Keratinocyte (primary cell): ENCODE results near the gene GRB2. TPM values are rescaled to one million over a fixed set of nuclear protein-coding genes. Genes with fewer than 3 reads are reported as not detected.

Experiments
- DNase-seq: peaks from one replicate; pipeline ENCODE4 v3.0.0-alpha.2; 2011; ENCODE audit warnings: low read depth, missing footprints, low spot score
- FAIRE-seq: peaks from 2 replicates; lab custom pipeline; 2011; peaks lifted over from hg19 to GRCh38; lab: Jason Lieb, UNC
- H2AFZ ChIP-seq: 2 replicates; pipeline ENCODE4 v1.6.0; 2012; ENCODE audit warnings: low read length, control low read depth, inconsistent platforms; ENCODE audit not compliant: control insufficient read depth
- H3K27ac ChIP-seq: 2 replicates; pipeline ENCODE4 v1.5.1; 2011; ENCODE audit warnings: low read length; ENCODE audit not compliant: control insufficient read depth, insufficient read depth
- H3K27me3 ChIP-seq: 3 replicates; pipeline ENCODE4 v1.6.0; 2011; ENCODE audit warnings: low read length; ENCODE audit not compliant: control insufficient read depth, insufficient read depth; ENCODE audit errors: extremely low read depth
- H3K36me3 ChIP-seq, 2 experiments: 2 replicates in 1 of 2; 3 replicates in 1 of 2; pipeline ENCODE4 v1.5.1; 2011; ENCODE audit warnings: low read length in 2 of 2, mild to moderate bottlenecking in 1 of 2; ENCODE audit not compliant: control insufficient read depth in 2 of 2, insufficient read depth in 2 of 2; ENCODE audit errors: extremely low read depth in 1 of 2
- H3K4me1 ChIP-seq: 3 replicates; pipeline ENCODE4 v1.5.1; 2011; ENCODE audit warnings: low read length; ENCODE audit not compliant: control insufficient read depth, insufficient read depth; ENCODE audit errors: extremely low read depth
- H3K4me2 ChIP-seq: 3 replicates; pipeline ENCODE4 v1.6.0; 2011; ENCODE audit warnings: low read depth, low read length; ENCODE audit not compliant: control insufficient read depth, insufficient read depth; ENCODE audit errors: extremely low read depth
- H3K4me3 ChIP-seq, 3 experiments: fragments of 200-600 bp in 1 of 3; sonication (generic) in 1 of 3; 2 replicates in 2 of 3; 3 replicates in 1 of 3; pipeline ENCODE4 v1.5.1; 2011 to 2016; ENCODE audit warnings: low read length in 3 of 3, mild to moderate bottlenecking in 3 of 3, control low read depth in 2 of 3, inconsistent platforms in 1 of 3, low read depth in 1 of 3, mixed read lengths in 1 of 3, mixed run types in 1 of 3, moderate library complexity in 1 of 3; ENCODE audit not compliant: control insufficient read depth in 2 of 3, insufficient read depth in 2 of 3; ENCODE audit errors: extremely low read depth in 1 of 3
- H3K79me2 ChIP-seq: 2 replicates; pipeline ENCODE4 v1.6.0; 2012; ENCODE audit warnings: low read length; ENCODE audit not compliant: control insufficient read depth, insufficient read depth
- H3K9ac ChIP-seq: 3 replicates; pipeline ENCODE4 v1.6.0; 2011; ENCODE audit warnings: low read length; ENCODE audit not compliant: control insufficient read depth, insufficient read depth; ENCODE audit errors: extremely low read depth
- H3K9me1 ChIP-seq: 3 replicates; pipeline ENCODE4 v1.6.0; 2011; ENCODE audit warnings: low read length; ENCODE audit not compliant: control insufficient read depth, insufficient read depth; ENCODE audit errors: extremely low read depth
- H3K9me3 ChIP-seq: 2 replicates; pipeline ENCODE4 v1.5.1; 2012; ENCODE audit warnings: low read depth, low read length; ENCODE audit not compliant: control insufficient read depth
- H4K20me1 ChIP-seq: 3 replicates; pipeline ENCODE4 v1.6.0; 2011; ENCODE audit warnings: low read length; ENCODE audit not compliant: control insufficient read depth, insufficient read depth; ENCODE audit errors: extremely low read depth
- EZH2 ChIP-seq: IDR thresholded peaks from one replicate; pipeline ENCODE4 v1.6.1; 2012; ENCODE audit warnings: inconsistent platforms, mild to moderate bottlenecking, low read length, moderate library complexity
- dilution Hi-C: fragments of 300-500 bp; cut with MboI; formaldehyde crosslinking; loops from one replicate; pipeline ENCODE4 v1.7.0; 2020; ENCODE audit warnings: low sequenced_read_pairs; ENCODE audit not compliant: extremely low pct_ligation_motif_present
- polyA plus RNA-seq, 5 experiments: library from polyadenylated mRNA; depleted of rRNA in 3 of 5; stranded (reverse) in 3 of 5; stranded (forward) in 1 of 5; unstranded in 1 of 5; fragments of >200 nt; gene quantifications; 1 replicate in 1 of 5; 2 replicates in 3 of 5; 3 replicates in 1 of 5; pipeline versions ENCODE4 v1.2.1 to v1.2.3, GENCODE V29; 2011 to 2012; ENCODE audit warnings: missing spikeins in 2 of 5, low read depth in 1 of 5, low replicate concordance in 1 of 5
- TF ChIP-seq, protein P1 (sequence below), 3 experiments: IDR thresholded peaks in 1 of 3; conservative IDR thresholded peaks in 1 of 3; optimal IDR thresholded peaks in 1 of 3; 2 replicates in 2 of 3; 3 replicates in 1 of 3; pipeline versions ENCODE3 to v1.5.1; 2011; ENCODE audit warnings: low read length in 3 of 3, mild to moderate bottlenecking in 3 of 3, moderate library complexity in 2 of 3, control low read depth in 1 of 3, inconsistent platforms in 1 of 3; ENCODE audit not compliant: insufficient read depth in 2 of 3; ENCODE audit errors: extremely low read depth in 1 of 3

GRB2 gene
- polyA plus RNA-seq, 1 donor (not counting 4 experiments of a cell fraction or from before 2014, with no cell fraction given): 62.0 TPM

DNA sequence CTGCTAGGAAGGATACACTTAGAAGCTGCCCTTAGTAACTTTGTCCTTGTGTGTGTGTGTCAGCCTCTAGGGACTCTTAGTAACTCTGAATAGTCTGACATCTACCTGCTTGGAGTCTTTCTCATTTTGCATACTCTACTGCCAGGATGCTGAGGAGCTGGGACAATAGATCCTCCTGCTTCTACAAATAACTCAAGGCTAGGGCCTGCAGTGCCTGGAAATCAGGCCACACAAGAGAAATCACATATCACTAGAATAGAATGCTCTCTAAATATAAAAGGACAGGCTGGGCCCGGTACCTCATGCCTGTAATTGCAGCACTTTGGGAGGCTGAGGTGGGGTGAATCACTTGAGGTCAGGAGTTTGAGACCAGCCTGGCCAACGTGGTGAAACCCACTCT lies 77.7 kb downstream of the GRB2 start:
- FAIRE-seq (no peak), DNase-seq (no peak)
- TF ChIP-seq EZH2: no peak
- TF ChIP-seq, protein P1, sequence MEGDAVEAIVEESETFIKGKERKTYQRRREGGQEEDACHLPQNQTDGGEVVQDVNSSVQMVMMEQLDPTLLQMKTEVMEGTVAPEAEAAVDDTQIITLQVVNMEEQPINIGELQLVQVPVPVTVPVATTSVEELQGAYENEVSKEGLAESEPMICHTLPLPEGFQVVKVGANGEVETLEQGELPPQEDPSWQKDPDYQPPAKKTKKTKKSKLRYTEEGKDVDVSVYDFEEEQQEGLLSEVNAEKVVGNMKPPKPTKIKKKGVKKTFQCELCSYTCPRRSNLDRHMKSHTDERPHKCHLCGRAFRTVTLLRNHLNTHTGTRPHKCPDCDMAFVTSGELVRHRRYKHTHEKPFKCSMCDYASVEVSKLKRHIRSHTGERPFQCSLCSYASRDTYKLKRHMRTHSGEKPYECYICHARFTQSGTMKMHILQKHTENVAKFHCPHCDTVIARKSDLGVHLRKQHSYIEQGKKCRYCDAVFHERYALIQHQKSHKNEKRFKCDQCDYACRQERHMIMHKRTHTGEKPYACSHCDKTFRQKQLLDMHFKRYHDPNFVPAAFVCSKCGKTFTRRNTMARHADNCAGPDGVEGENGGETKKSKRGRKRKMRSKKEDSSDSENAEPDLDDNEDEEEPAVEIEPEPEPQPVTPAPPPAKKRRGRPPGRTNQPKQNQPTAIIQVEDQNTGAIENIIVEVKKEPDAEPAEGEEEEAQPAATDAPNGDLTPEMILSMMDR (optimal IDR thresholded peaks at IDR 0.05 in 1 of 3, IDR thresholded peaks at IDR 0.05 in 1 of 3, conservative IDR thresholded peaks at IDR 0.05 in 1 of 3; ENCODE audit: extremely low read depth in 1 of 3, insufficient read depth in 2 of 3, low read length in 3 of 3): no peak
- Histone ChIP-seq H3K4me2 (no peak overlapping the region), H3K27ac (no peak overlapping the region), H3K9ac (no peak overlapping the region), H3K4me1 (peaks cover 3% of the 10 kb centered on the region), H3K9me3 (no peaks in the 10 kb centered on the region), H3K27me3 (no peaks in the 10 kb centered on the region), H3K9me1 (no peaks in the 10 kb centered on the region), H4K20me1 (peaks cover 5% of the 10 kb centered on the region), H3K4me3 (no peak overlapping the region), H3K36me3 (peaks cover 8 to 12% of the 10 kb centered on the region in 2 experiments), H3K79me2 (peaks cover 16% of the 10 kb centered on the region), H2AFZ (no peak overlapping the region)
- dilution Hi-C loops: no loop called here

DNA sequence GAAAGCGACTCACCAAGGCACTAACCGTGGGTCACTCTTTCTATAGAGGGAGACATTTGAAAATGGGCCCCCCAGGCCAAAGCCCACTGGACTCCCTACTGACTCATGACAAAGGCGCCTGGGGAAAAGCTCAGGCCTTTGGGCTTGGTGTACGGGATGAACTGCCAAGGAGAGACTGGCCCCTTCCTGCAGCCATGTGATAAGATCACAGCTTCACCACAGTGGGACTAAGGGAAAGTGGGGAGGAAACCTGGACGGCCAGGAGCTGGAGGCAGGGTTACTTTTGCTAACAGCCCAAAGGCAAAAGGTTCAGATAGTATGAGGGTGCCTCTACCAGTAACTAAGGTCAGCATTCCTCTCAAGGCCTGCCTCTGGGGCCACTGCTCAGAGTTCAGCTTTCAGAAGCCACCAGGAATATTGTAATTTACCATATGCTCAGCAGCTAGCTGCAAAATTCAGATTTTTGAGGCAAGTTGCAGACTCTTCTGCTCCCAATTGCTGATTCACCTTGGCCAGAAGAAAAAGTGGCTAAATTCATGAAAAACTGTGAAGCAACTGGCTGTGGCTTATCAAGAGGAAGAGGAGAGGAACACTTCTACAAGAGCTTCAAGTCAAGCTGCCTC lies 79.1 kb downstream of the GRB2 start:
- no peaks in the 10 kb centered on the region for H3K27me3 ChIP-seq
- no peaks in the 10 kb centered on the region for H3K9me1 ChIP-seq
- H3K4me2 ChIP-seq: no peak overlapping the region
- H3K36me3 ChIP-seq: peaks cover 10 to 15% of the 10 kb centered on the region in 2 experiments
- H3K79me2 ChIP-seq: peaks cover 13% of the 10 kb centered on the region
- no peak overlapping the region for H2AFZ ChIP-seq
- dilution Hi-C loops: no loop called here
- H3K9me3 ChIP-seq: no peaks in the 10 kb centered on the region
- no peak overlapping the region for H3K4me3 ChIP-seq
- peaks cover 5% of the 10 kb centered on the region for H4K20me1 ChIP-seq
- TF ChIP-seq, protein P1 (optimal IDR thresholded peaks at IDR 0.05 in 1 of 3, IDR thresholded peaks at IDR 0.05 in 1 of 3, conservative IDR thresholded peaks at IDR 0.05 in 1 of 3; ENCODE audit: extremely low read depth in 1 of 3, insufficient read depth in 2 of 3, low read length in 3 of 3): no peak
- TF ChIP-seq EZH2: no peak
- no peak overlapping the region for H3K9ac ChIP-seq
- DNase-seq (no peak), FAIRE-seq (no peak)
- H3K27ac ChIP-seq: no peak overlapping the region
- H3K4me1 ChIP-seq: peaks cover 3% of the 10 kb centered on the region
